ENCODE measurements around the gene CNPY2. TPM values are rescaled to one million over a fixed set of nuclear protein-coding genes. Genes with fewer than 3 reads are reported as not detected.
"Not testable (repeated sequence)": the region's sequence is repeated elsewhere in the genome, so short reads cannot be mapped to it uniquely, and the experiment has no call there.

CNPY2 gene
- total RNA-seq, 4 donors from 2014 or later = 94.9 to 141 (median 109) TPM

- TF ChIP-seq CTCF (IDR thresholded peaks at IDR 0.05) = no peak
- H3K4me3 ChIP-seq = no peak overlapping the region
- no peak for DNase-seq (ENCODE audit: low spot score in 2 of 2)
- no peaks in the 10 kb centered on the region for H3K9me3 ChIP-seq
- no peaks in the 10 kb centered on the region for H3K4me1 ChIP-seq
- peaks cover 0 to 96% (median 31%) of the 10 kb centered on the region in 3 donors for H3K36me3 ChIP-seq
- no peak overlapping the region for H3K27ac ChIP-seq
- WGBS, 2 donors = 90 to 94% methylated on average over 6 of the region's 6 CpGs
- no peaks in the 10 kb centered on the region for H3K27me3 ChIP-seq
These were observed 8.4 kb upstream of the CNPY2 start for GRCh38 chr12:56324206-56324605.

GRCh38 chr12:56321610-56322009 is 5.8 kb upstream of the CNPY2 start:
- not testable (repeated sequence) for H3K4me3 ChIP-seq; H3K9me3 ChIP-seq; H3K4me1 ChIP-seq; DNase-seq (ENCODE audit: low spot score in 2 of 2); H3K27ac ChIP-seq; H3K27me3 ChIP-seq
- 91 to 95% methylated on average over 8 of the region's 8 CpGs for WGBS, 2 donors
- peaks cover 0 to 94% (median 23%) of the 10 kb centered on the region in 3 donors for H3K36me3 ChIP-seq

- peaks cover 0 to 8% (median 1%) of the 10 kb centered on the region in 4 donors for H3K4me1 ChIP-seq
- H3K27ac ChIP-seq = no peak overlapping the region
- WGBS, 2 donors = 75 to 92% methylated on average over 2 of the region's 2 CpGs
- TF ChIP-seq POLR2A (IDR thresholded peaks at IDR 0.05) (no peak), EP300 (IDR thresholded peaks at IDR 0.05) (no peak), CTCF (IDR thresholded peaks at IDR 0.05) (no peak)
- H3K36me3 ChIP-seq = peaks cover 0 to 89% (median 23%) of the 10 kb centered on the region in 3 donors
- no peak for DNase-seq (ENCODE audit: low spot score in 2 of 2)
- no peak overlapping the region for H3K4me3 ChIP-seq
- H3K27me3 ChIP-seq = no peaks in the 10 kb centered on the region
- H3K9me3 ChIP-seq = no peaks in the 10 kb centered on the region
These were observed 5.2 kb upstream of the CNPY2 start for GRCh38 chr12:56321027-56321426.

- Histone ChIP-seq H3K27me3 (no peaks in the 10 kb centered on the region), H3K4me1 (peaks cover 0 to 21% (median 12%) of the 10 kb centered on the region in 4 donors), H3K4me3 (no peak overlapping the region), H3K9me3 (no peaks in the 10 kb centered on the region), H3K36me3 (peaks cover 0 to 69% (median 0%) of the 10 kb centered on the region in 3 donors), H3K27ac (no peak overlapping the region)
- DNase-seq (ENCODE audit: low spot score in 2 of 2) = no peak
- TF ChIP-seq CTCF (IDR thresholded peaks at IDR 0.05) = no peak
- no peak for TF ChIP-seq POLR2A (IDR thresholded peaks at IDR 0.05)
- no peak for TF ChIP-seq EP300 (IDR thresholded peaks at IDR 0.05)
- WGBS, 2 donors = 90 to 96% methylated on average over 3 of the region's 3 CpGs
These were observed 1.9 kb upstream of the CNPY2 start for GRCh38 chr12:56317675-56318074.

- peak overlapping the region; percentile 59 to 89 (median 80) for H3K4me3 ChIP-seq
- DNase-seq (ENCODE audit: low spot score in 2 of 2) = no peak
- peaks cover 0 to 21% (median 12%) of the 10 kb centered on the region in 4 donors for H3K4me1 ChIP-seq
- H3K27ac ChIP-seq = peak overlapping the region; percentile 90 to 94 (median 92)
- peaks cover 0 to 70% (median 0%) of the 10 kb centered on the region in 3 donors for H3K36me3 ChIP-seq
- no peaks in the 10 kb centered on the region for H3K9me3 ChIP-seq
- WGBS, 2 donors = 3 to 4% methylated on average over 11 of the region's 11 CpGs
- TF ChIP-seq EP300 (IDR thresholded peaks at IDR 0.05) = no peak
- no peak for TF ChIP-seq CTCF (IDR thresholded peaks at IDR 0.05)
- TF ChIP-seq POLR2A (IDR thresholded peaks at IDR 0.05) = no peak
- no peaks in the 10 kb centered on the region for H3K27me3 ChIP-seq
These were observed 553 bp downstream of the CNPY2 start for GRCh38 chr12:56315249-56315621.

- Histone ChIP-seq H3K36me3 (peaks cover 0 to 79% (median 7%) of the 10 kb centered on the region in 3 donors), H3K27ac (no peak overlapping the region), H3K4me3 (no peak overlapping the region), H3K4me1 (peaks cover 0 to 15% (median 11%) of the 10 kb centered on the region in 4 donors), H3K9me3 (no peaks in the 10 kb centered on the region), H3K27me3 (no peaks in the 10 kb centered on the region)
- no peak for DNase-seq (ENCODE audit: low spot score in 2 of 2)
- 90 to 93% methylated on average over 12 of the region's 12 CpGs for WGBS, 2 donors
- no peak for TF ChIP-seq EP300 (IDR thresholded peaks at IDR 0.05)
- TF ChIP-seq CTCF (IDR thresholded peaks at IDR 0.05) = no peak
- TF ChIP-seq POLR2A (IDR thresholded peaks at IDR 0.05) = no peak
These were observed 4.8 kb downstream of the CNPY2 start for GRCh38 chr12:56311003-56311402.

Data from tibial nerve (tissue), 4 donors.